GM21390 (cell line): ENCODE measurements around the gene CAPN10.
"Not testable (repeated sequence)": the region's sequence is repeated elsewhere in the genome, so short reads cannot be mapped to it uniquely, and the experiment has no call there.

Experiments
- ATAC-seq: cut with Tn5 transposase; IDR thresholded peaks from one replicate; pipeline ENCODE4 v1.9.1; 2021; ENCODE audit not compliant: unreplicated experiment

Gene CAPN10, protein sequence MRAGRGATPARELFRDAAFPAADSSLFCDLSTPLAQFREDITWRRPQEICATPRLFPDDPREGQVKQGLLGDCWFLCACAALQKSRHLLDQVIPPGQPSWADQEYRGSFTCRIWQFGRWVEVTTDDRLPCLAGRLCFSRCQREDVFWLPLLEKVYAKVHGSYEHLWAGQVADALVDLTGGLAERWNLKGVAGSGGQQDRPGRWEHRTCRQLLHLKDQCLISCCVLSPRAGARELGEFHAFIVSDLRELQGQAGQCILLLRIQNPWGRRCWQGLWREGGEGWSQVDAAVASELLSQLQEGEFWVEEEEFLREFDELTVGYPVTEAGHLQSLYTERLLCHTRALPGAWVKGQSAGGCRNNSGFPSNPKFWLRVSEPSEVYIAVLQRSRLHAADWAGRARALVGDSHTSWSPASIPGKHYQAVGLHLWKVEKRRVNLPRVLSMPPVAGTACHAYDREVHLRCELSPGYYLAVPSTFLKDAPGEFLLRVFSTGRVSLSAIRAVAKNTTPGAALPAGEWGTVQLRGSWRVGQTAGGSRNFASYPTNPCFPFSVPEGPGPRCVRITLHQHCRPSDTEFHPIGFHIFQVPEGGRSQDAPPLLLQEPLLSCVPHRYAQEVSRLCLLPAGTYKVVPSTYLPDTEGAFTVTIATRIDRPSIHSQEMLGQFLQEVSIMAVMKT

GRCh38 chr2:240586198-240586918 lies at the start of gene CAPN10:
TSS of gene CAPN10 (plus strand) at chr2:240586734. CDS start at chr2:240586912, 178 bp downstream.
- peak; percentile 58 for ATAC-seq

- ATAC-seq: no peak
Measured at GRCh38 chr2:240538031-240538780, 48.3 kb upstream of the CAPN10 start.

- not testable (repeated sequence) for ATAC-seq
Measured at GRCh38 chr2:240539101-240539500, 47.4 kb upstream of the CAPN10 start.

- no peak for ATAC-seq
Measured at GRCh38 chr2:240539906-240540305, 46.6 kb upstream of the CAPN10 start.

DNA sequence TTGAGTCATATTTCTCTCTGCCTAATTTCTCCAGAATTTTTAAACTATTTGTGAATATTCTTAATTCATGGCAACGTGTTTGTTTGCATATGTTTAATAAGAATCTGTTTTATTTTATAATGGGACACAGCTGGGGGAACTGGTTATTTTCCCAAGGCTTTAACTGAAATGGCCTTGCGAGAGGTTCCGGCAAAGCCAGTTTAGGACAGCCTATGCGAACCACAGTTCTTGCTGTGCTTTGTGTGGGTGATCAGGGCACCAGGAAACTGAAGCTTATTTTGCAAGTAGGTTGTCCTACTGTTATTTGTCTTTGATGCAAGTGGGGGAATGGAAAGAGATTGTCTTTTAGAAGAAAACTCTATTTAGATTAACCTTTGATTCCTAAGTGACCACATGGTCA lies 35.2 kb upstream of the CAPN10 start:
- ATAC-seq: no peak

GRCh38 chr2:240551811-240552210 lies 34.7 kb upstream of the CAPN10 start:
- no peak for ATAC-seq

DNA sequence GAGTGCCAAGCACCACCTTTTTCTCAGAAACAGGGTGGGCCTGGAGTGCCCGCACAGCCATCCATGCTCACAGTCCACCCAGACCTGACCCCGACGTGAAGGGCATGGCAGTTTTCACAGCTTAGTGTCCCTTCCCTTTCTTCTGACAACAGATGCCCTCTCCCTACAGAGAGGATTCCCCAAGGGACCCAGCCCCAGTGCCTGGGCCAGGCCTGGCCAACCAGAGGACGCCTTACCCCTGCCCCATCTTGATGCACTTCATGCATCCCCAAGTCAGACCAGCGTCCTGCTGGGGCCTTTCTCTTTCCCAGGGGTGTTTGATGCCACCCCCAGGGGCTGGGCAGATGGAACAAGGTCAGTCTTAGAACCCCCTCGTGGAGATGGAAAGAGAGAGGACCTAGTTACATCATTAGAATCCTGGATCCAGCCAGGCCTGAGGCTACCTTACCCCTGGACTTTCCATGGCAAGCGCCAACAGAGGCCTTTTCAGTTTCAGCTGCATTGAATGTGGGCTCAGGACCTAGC lies 32.5 kb upstream of the CAPN10 start:
- no peak for ATAC-seq

- no peak for ATAC-seq
Measured at GRCh38 chr2:240554767-240555493, 31.6 kb upstream of the CAPN10 start.

GRCh38 chr2:240555541-240556250 lies 30.8 kb upstream of the CAPN10 start:
- no peak for ATAC-seq

DNA sequence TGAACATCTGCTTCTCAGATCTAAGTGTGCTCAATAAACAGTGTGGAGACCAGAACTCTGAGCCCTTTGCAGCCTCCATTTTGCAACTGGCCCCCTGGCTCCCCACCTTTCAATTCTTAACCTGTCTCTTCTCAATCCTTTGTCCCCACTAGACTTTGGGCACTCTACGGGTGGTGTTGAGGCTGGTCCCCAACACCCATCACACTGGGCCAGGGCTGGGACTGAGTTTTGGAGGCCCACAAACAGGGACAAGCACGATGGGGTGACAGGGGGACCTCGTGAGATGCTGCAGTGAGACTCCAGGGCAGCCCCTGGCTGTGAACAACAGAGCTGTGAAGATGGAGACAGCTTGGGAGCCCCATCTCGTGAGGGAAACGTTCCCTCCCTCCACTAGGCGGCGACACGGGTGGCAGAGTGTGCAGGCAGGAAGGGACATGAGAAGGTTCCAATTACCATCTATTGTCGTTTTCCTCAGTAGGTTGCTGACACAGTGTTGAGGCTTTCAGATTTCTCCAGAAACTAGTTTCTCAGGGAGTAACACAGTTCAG lies 29.9 kb upstream of the CAPN10 start:
- ATAC-seq: no peak

- no peak for ATAC-seq
Measured at GRCh38 chr2:240557101-240557751, 29.3 kb upstream of the CAPN10 start.

GRCh38 chr2:240557808-240558207 lies 28.7 kb upstream of the CAPN10 start, which contains the start of gene ANKMY1:
TSS of gene ANKMY1 (minus strand) at chr2:240557988. CDS start at chr2:240557335, 653 bp downstream.
- ATAC-seq: no peak

GRCh38 chr2:240558236-240558761 lies 28.2 kb upstream of the CAPN10 start:
- no peak for ATAC-seq

DNA sequence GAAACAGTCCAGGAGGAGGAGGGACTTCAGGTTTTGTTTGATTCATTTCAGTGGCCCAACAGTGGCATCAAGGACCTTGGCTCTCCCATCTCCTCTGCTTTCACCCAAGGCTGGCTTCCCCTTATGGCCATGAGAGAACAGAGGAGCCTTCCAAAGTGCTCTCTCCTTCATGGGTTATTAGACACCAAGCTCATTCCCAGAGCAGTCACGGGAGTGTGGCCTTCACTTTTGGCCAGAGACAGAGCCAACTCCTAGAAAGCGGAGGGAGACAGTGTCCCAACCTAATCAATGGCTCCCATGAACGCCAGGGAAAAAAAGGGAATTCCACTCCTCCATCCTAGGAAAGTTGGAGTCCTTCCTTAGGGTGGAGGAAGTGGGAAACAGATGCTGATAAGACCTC lies 27.2 kb upstream of the CAPN10 start:
- ATAC-seq: no peak

GRCh38 chr2:240560084-240560479 lies 26.5 kb upstream of the CAPN10 start, which contains the start of gene DUSP28:
TSS of gene DUSP28 (plus strand) at chr2:240560357. CDS start at chr2:240560685, 328 bp downstream.
- peak; percentile 55 for ATAC-seq

DNA sequence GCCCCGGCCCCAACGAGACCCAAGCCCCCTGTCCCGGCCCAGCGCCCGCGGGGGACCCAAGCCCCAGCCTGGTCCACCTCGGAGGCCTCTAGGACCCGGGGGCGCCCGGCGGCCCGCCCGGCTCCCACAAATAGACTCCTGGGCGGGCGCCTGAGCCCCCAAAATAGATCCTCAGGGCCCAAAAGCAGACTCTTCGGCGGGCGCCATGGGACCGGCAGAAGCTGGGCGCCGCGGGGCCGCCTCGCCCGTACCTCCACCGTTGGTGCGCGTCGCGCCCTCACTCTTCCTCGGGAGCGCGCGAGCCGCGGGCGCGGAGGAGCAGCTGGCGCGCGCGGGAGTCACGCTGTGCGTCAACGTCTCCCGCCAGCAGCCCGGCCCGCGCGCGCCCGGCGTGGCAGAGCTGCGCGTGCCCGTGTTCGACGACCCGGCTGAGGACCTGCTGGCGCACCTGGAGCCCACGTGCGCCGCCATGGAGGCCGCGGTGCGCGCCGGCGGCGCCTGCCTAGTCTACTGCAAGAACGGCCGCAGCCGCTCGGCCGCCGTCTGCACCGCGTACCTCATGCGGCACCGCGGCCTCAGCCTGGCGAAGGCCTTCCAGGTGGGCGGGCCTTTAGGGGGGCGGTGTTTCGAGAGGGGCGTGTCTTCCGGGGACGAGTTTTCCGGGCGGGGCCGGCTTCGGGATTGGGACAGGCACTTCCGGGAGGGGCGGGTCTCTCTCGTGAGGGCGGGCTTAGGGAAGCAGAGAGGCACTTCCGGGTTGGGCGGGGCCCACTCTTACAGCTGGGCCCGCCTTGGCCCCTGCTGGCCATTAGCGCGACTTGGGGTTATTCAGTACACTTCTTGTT lies 25.8 kb upstream of the CAPN10 start:
- ATAC-seq: peak; percentile 55

DNA sequence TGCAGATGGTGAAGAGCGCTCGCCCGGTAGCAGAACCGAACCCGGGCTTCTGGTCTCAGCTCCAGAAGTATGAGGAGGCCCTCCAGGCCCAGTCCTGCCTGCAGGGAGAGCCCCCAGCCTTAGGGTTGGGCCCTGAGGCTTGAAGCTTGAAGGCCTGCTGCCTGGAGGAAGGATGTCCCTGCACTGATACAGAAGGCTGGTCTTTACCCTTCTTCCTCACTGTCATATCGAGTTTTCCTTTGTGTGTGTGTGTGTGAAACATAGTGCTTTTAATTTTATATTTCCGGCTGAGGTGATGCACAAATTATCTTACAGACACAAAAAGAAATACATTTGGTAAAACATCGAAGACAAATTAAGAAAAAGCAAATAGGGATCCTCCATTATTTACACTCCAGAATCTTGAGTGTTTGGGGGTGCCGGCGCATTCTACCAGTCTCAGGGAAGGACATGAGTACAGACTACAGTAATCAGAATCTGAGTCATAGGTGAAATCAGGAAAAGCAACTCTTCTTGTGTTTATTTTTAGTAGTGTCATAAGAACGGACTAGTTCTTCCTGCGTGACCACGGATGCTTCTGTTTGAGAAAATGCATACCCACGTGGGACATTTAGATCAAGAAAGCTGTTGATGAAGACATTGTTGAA lies 25.1 kb upstream of the CAPN10 start:
- ATAC-seq: no peak
